GM23338 (cell line): ENCODE measurements around the gene ADAT3. TPM values are rescaled to one million over a fixed set of nuclear protein-coding genes. Genes with fewer than 3 reads are reported as not detected.

ENCODE experiments used
- ATAC-seq: fragments of 200-7000 bp; cut with Tn5 transposase; 3 replicates; pipeline ENCODE4 v1.9.1; 2020
- DNase-seq: peaks from one replicate; pipeline ENCODE4 v3.0.0-alpha.2; 2015; ENCODE audit warnings: low spot score
- H2AFZ ChIP-seq: fragments of 200-600 bp; sonication (generic); 2 replicates; pipeline ENCODE4 v1.8.0; 2016; ENCODE audit warnings: antibody characterized with exemption, mild to moderate bottlenecking, moderate library complexity
- H3F3A ChIP-seq: fragments of 200-600 bp; sonication (generic); replicated peaks from 2 replicates; pipeline ENCODE4 v1.8.0; 2017; ENCODE audit warnings: antibody characterized with exemption, mixed run types, low read depth
- H3K27ac ChIP-seq: fragments of 200-600 bp; sonication (generic); 2 replicates; pipeline ENCODE4 v1.6.1; 2016; ENCODE audit warnings: low read depth
- H3K27me3 ChIP-seq: fragments of 200-600 bp; sonication (generic); 2 replicates; pipeline ENCODE4 v1.8.0; 2016; ENCODE audit warnings: mild to moderate bottlenecking, mixed run types, moderate library complexity; ENCODE audit not compliant: insufficient read depth
- H3K36me3 ChIP-seq: fragments of 200-600 bp; sonication (generic); 2 replicates; pipeline ENCODE4 v1.8.0; 2016; ENCODE audit warnings: mild to moderate bottlenecking; ENCODE audit not compliant: insufficient read depth
- H3K4me1 ChIP-seq: fragments of 200-600 bp; sonication (generic); 2 replicates; pipeline ENCODE4 v1.8.0; 2016; ENCODE audit warnings: mild to moderate bottlenecking, moderate library complexity; ENCODE audit not compliant: insufficient read depth
- H3K4me2 ChIP-seq: fragments of 200-600 bp; sonication (generic); 2 replicates; pipeline ENCODE4 v1.7.1; 2017; ENCODE audit warnings: mixed run types
- H3K4me3 ChIP-seq: fragments of 200-600 bp; sonication (generic); 2 replicates; pipeline ENCODE4 v1.6.1; 2016; ENCODE audit warnings: mixed run types
- H3K79me2 ChIP-seq: fragments of 200-600 bp; sonication (generic); replicated peaks from 2 replicates; pipeline ENCODE4 v1.8.0; 2017; ENCODE audit warnings: mild to moderate bottlenecking; ENCODE audit not compliant: insufficient read depth
- H3K9me2 ChIP-seq: fragments of 200-600 bp; sonication (generic); 2 replicates; pipeline ENCODE4 v1.8.0; 2017; ENCODE audit not compliant: insufficient read depth
- H4K20me1 ChIP-seq: fragments of 200-600 bp; sonication (generic); replicated peaks from 2 replicates; pipeline ENCODE4 v1.8.0; 2017; ENCODE audit warnings: mild to moderate bottlenecking; ENCODE audit not compliant: insufficient read depth
- H3K27ac Mint-ChIP-seq: 2 replicates; pipeline ENCODE4 v1.8.0; 2020; ENCODE audit warnings: inconsistent platforms, mild to moderate bottlenecking, moderate library complexity, mixed read lengths
- H3K27me3 Mint-ChIP-seq: 3 replicates; pipeline ENCODE4 v1.8.0; 2022; ENCODE audit warnings: low read depth, mild to moderate bottlenecking, moderate library complexity, mixed read lengths, inconsistent platforms; ENCODE audit not compliant: insufficient read depth, poor library complexity
- H3K36me3 Mint-ChIP-seq: 3 replicates; pipeline ENCODE4 v1.8.0; 2021; ENCODE audit warnings: low read depth, mild to moderate bottlenecking, inconsistent platforms, moderate library complexity, mixed read lengths
- H3K4me1 Mint-ChIP-seq: 3 replicates; pipeline ENCODE4 v1.8.0; 2020; ENCODE audit warnings: mild to moderate bottlenecking, inconsistent platforms, mixed read lengths
- H3K4me3 Mint-ChIP-seq: 3 replicates; pipeline ENCODE4 v1.8.0; 2021; ENCODE audit warnings: moderate library complexity, mild to moderate bottlenecking, inconsistent platforms, mixed read lengths
- H3K9me3 Mint-ChIP-seq: 3 replicates; pipeline ENCODE4 v1.8.0; 2020; ENCODE audit warnings: moderate library complexity, mild to moderate bottlenecking, inconsistent platforms, mixed read lengths
- CREB1 ChIP-seq: fragments of 250-450 bp; sonication (Bioruptor Pico); IDR thresholded peaks from 2 replicates; pipeline ENCODE4 v1.5.0; 2020; ENCODE audit warnings: low read depth, mild to moderate bottlenecking, moderate library complexity
- CTCF ChIP-seq, 2 experiments: fragments of 200-600 bp in 1 of 2; sonication (generic) in 1 of 2; conservative IDR thresholded peaks; 2 replicates each; pipeline versions ENCODE4 v1.5.1 to v1.6.1; 2016 to 2017; ENCODE audit warnings: antibody characterized with exemption in 2 of 2, low read depth in 2 of 2, mild to moderate bottlenecking in 2 of 2, moderate library complexity in 1 of 2
- ETS1 ChIP-seq: IDR thresholded peaks from 2 replicates; pipeline ENCODE4 v1.6.1; 2016; ENCODE audit warnings: antibody characterized with exemption
- EZH2 ChIP-seq: fragments of 200-600 bp; sonication (generic); IDR thresholded peaks from one replicate; pipeline ENCODE4 v1.8.0; 2017; ENCODE audit warnings: antibody characterized with exemption, mild to moderate bottlenecking, low read depth; ENCODE audit not compliant: unreplicated experiment
- EZH2phosphoT487 ChIP-seq: fragments of 200-600 bp; sonication (generic); IDR thresholded peaks from one replicate; pipeline ENCODE4 v1.8.1; 2018; ENCODE audit warnings: antibody characterized with exemption; ENCODE audit not compliant: unreplicated experiment
- JUNB ChIP-seq: IDR thresholded peaks from one replicate; pipeline ENCODE4 v1.6.1; 2016; ENCODE audit warnings: antibody characterized with exemption; ENCODE audit not compliant: unreplicated experiment
- NANOG ChIP-seq: IDR thresholded peaks from 2 replicates; pipeline ENCODE4 v1.6.1; 2016; ENCODE audit warnings: antibody characterized with exemption, borderline replicate concordance
- POLR2AphosphoS5 ChIP-seq: IDR thresholded peaks from 2 replicates; pipeline ENCODE4 v1.6.1; 2016; ENCODE audit warnings: antibody characterized with exemption, low read depth
- REST ChIP-seq: IDR thresholded peaks from one replicate; pipeline ENCODE4 v1.6.1; 2018; ENCODE audit warnings: antibody characterized with exemption; ENCODE audit not compliant: unreplicated experiment
- STAT1 ChIP-seq: IDR thresholded peaks from one replicate; pipeline ENCODE4 v1.6.1; 2016; ENCODE audit warnings: antibody characterized with exemption; ENCODE audit not compliant: unreplicated experiment
- ZNF114 ChIP-seq: fragments of 250-450 bp; sonication (Bioruptor Pico); IDR thresholded peaks from 2 replicates; pipeline ENCODE4 v1.5.0; 2020; ENCODE audit warnings: mild to moderate bottlenecking, moderate library complexity
- ZNF331 ChIP-seq: fragments of 250-450 bp; sonication (Bioruptor Pico); IDR thresholded peaks from 2 replicates; pipeline ENCODE4 v1.5.0; 2020; ENCODE audit warnings: low read depth, mild to moderate bottlenecking, moderate library complexity
- ZNF462 ChIP-seq: fragments of 250-450 bp; sonication (Bioruptor Pico); IDR thresholded peaks from 2 replicates; pipeline ENCODE4 v1.5.0; 2020; ENCODE audit warnings: mild to moderate bottlenecking, moderate library complexity
- polyA plus RNA-seq: library from polyadenylated mRNA; unstranded; fragments of >200 nt; fragmentation: Nextera tagmentation; extraction: Ambion mirVana; gene quantifications from 2 replicates; pipeline ENCODE4 v1.2.1, GENCODE V29; 2016
- total RNA-seq: library from RNA; depleted of rRNA; stranded (reverse); fragments of >200 nt; shearing (Covaris generic); gene quantifications from 2 replicates; pipeline ENCODE4 v1.2.3, GENCODE V29; 2014

Gene ADAT3
- total and polyA plus RNA-seq, 2 experiments from 2014 or later, result 7.9 to 12.4 TPM

GRCh38 chr19:1917926-1918325, 12.7 kb downstream of the ADAT3 start:
- Histone ChIP-seq H3K4me3 (no peak overlapping the region), H3K36me3 (no peaks in the 10 kb centered on the region; the same call in 1 of the 2 replicates), H3K27ac (no peak overlapping the region), H3K27me3 (no peaks in the 10 kb centered on the region), H2AFZ (no peak overlapping the region), H3K9me2 (no peaks in the 10 kb centered on the region), H3K4me1 (no peaks in the 10 kb centered on the region), H4K20me1 (peaks cover 8% of the 10 kb centered on the region), H3K79me2 (0 out of 2 replicates have a peak, but pooled peaks cover 6% of the 10 kb centered on the region), H3K4me2 (no peak overlapping the region), H3F3A (no peaks in the 10 kb centered on the region)
- no peak overlapping the region for H3K27ac Mint-ChIP-seq
- no peak overlapping the region for H3K4me3 Mint-ChIP-seq
- peaks cover 9% of the 10 kb centered on the region for H3K27me3 Mint-ChIP-seq
- H3K9me3 Mint-ChIP-seq, result no peaks in the 10 kb centered on the region
- no peaks in the 10 kb centered on the region for H3K4me1 Mint-ChIP-seq
- TF ChIP-seq REST, result no peak
- no peak for TF ChIP-seq EZH2phosphoT487
- no peak for TF ChIP-seq EZH2
- TF ChIP-seq JUNB, result no peak
- TF ChIP-seq ZNF114, result no peak
- no peak for TF ChIP-seq POLR2AphosphoS5
- TF ChIP-seq ZNF331 (CRISPR knock-in tag), result no peak
- TF ChIP-seq STAT1, result no peak
- no peak for TF ChIP-seq NANOG
- no peak for TF ChIP-seq ETS1
- TF ChIP-seq CTCF (conservative IDR thresholded peaks at IDR 0.05; ENCODE audit: low read depth in 2 of 2), result no peak
- TF ChIP-seq ZNF462 (CRISPR knock-in tag), result no peak
- TF ChIP-seq CREB1 (CRISPR knock-in tag), result no peak
- DNase-seq (no peak), ATAC-seq (no peak)
- H3K36me3 Mint-ChIP-seq, result peaks cover 47% of the 10 kb centered on the region
